SK-N-SH treated with all-trans-retinoic acid at 6 μM for 48 hours (cell line): ENCODE results near the gene PRDM10.

Source experiments
- CREB5 ChIP-seq: fragments of 250-450 bp; sonication (Bioruptor Pico); IDR thresholded peaks from 2 replicates; pipeline ENCODE4 v1.5.1; 2020; ENCODE audit warnings: low read depth, mild to moderate bottlenecking, moderate library complexity
- ESRRG ChIP-seq: fragments of 250-450 bp; sonication (Bioruptor Pico); IDR thresholded peaks from 2 replicates; pipeline ENCODE4 v1.6.1; 2021; ENCODE audit warnings: mild to moderate bottlenecking
- PATZ1 ChIP-seq: fragments of 250-450 bp; sonication (Bioruptor Pico); IDR thresholded peaks from 2 replicates; pipeline ENCODE4 v1.8.0; 2020; ENCODE audit warnings: mild to moderate bottlenecking, moderate library complexity, borderline replicate concordance
- SNAI2 ChIP-seq: fragments of 250-450 bp; sonication (Bioruptor Pico); IDR thresholded peaks from 2 replicates; pipeline ENCODE4 v1.5.0; 2020; ENCODE audit warnings: mild to moderate bottlenecking, moderate library complexity

DNA sequence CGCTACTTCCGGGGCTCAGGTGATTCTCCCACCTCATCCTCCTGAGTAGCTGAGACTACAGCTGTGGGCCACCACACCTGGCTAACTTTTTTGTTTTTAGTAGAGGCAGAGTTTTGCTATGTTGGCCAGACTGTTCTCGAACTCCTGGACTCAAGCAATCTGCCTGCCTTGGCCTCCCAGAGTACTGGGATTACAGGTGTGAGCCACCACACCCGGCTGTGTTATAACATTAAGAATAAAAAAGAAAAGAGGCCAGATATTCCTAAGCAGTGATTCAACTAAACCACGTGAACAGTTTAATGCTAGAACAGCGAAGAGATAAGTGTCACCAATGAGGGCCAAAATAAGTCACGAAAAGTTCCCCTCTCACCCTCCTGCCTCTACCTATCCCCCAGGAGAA, 3.7 kb downstream of the PRDM10 start:
- TF ChIP-seq PATZ1 (CRISPR knock-in tag) (no peak), ESRRG (no peak), SNAI2 (no peak), CREB5 (CRISPR knock-in tag) (no peak)
